ENCODE measurements around the gene CSMD2.

CSMD2 gene

GRCh38 chr1:33792216-33792615, 372.8 kb downstream of the CSMD2 start:
- no peak for DNase-seq

GRCh38 chr1:33791251-33791650, 373.8 kb downstream of the CSMD2 start:
- no peak for DNase-seq

- DNase-seq = no peak
Measured at GRCh38 chr1:33790577-33790976, 374.5 kb downstream of the CSMD2 start.

GRCh38 chr1:33784876-33785275, 380.2 kb downstream of the CSMD2 start:
- DNase-seq = no peak

GRCh38 chr1:33782776-33783175, 382.3 kb downstream of the CSMD2 start:
- DNase-seq = no peak

GRCh38 chr1:33781652-33782051, 383.4 kb downstream of the CSMD2 start:
- DNase-seq = no peak

- DNase-seq = no peak
Measured at GRCh38 chr1:33777337-33777736, 387.7 kb downstream of the CSMD2 start.

GRCh38 chr1:33768821-33769220, 396.2 kb downstream of the CSMD2 start:
- no peak for DNase-seq

- no peak for DNase-seq
Measured at GRCh38 chr1:33768106-33768505, 396.9 kb downstream of the CSMD2 start.

- DNase-seq = no peak
Measured at GRCh38 chr1:33764149-33764548, 400.9 kb downstream of the CSMD2 start.

GRCh38 chr1:33763406-33763805, 401.6 kb downstream of the CSMD2 start:
- no peak for DNase-seq

GRCh38 chr1:33762962-33763361, 402.1 kb downstream of the CSMD2 start:
- no peak for DNase-seq

GRCh38 chr1:33762109-33762830, 402.8 kb downstream of the CSMD2 start:
- no peak for DNase-seq

GRCh38 chr1:33758698-33759097, 406.3 kb downstream of the CSMD2 start:
- DNase-seq = no peak

GRCh38 chr1:33753087-33753856, 411.8 kb downstream of the CSMD2 start:
- no peak for DNase-seq

- no peak for DNase-seq
Measured at GRCh38 chr1:33745942-33746341, 419.1 kb downstream of the CSMD2 start.

- no peak for DNase-seq
Measured at GRCh38 chr1:33743221-33743998, 421.6 kb downstream of the CSMD2 start.

GRCh38 chr1:33742663-33743062, 422.4 kb downstream of the CSMD2 start:
- no peak for DNase-seq

GRCh38 chr1:33741749-33742148, 423.3 kb downstream of the CSMD2 start:
- no peak for DNase-seq

- DNase-seq = no peak
Measured at GRCh38 chr1:33740040-33740744, 424.8 kb downstream of the CSMD2 start.

GRCh38 chr1:33738976-33739375, 426.1 kb downstream of the CSMD2 start:
- DNase-seq = no peak

GRCh38 chr1:33738536-33738935, 426.5 kb downstream of the CSMD2 start:
- no peak for DNase-seq

GRCh38 chr1:33736496-33736895, 428.5 kb downstream of the CSMD2 start:
- DNase-seq = no peak

All from activated naive CD4-positive, alpha-beta T cell treated with anti-CD3 and anti-CD28 coated beads, Interleukin-2, amount 50 U/mL, for 16 hours (primary cell).